GM15510 (cell line): ENCODE measurements around the gene BPI.

Experiments
- POLR2A ChIP-seq: IDR thresholded peaks from 3 replicates; pipeline ENCODE4 v1.6.1; 2011; ENCODE audit warnings: borderline replicate concordance; ENCODE audit not compliant: insufficient read length; ENCODE audit errors: extremely low read depth

The BPI gene

DNA sequence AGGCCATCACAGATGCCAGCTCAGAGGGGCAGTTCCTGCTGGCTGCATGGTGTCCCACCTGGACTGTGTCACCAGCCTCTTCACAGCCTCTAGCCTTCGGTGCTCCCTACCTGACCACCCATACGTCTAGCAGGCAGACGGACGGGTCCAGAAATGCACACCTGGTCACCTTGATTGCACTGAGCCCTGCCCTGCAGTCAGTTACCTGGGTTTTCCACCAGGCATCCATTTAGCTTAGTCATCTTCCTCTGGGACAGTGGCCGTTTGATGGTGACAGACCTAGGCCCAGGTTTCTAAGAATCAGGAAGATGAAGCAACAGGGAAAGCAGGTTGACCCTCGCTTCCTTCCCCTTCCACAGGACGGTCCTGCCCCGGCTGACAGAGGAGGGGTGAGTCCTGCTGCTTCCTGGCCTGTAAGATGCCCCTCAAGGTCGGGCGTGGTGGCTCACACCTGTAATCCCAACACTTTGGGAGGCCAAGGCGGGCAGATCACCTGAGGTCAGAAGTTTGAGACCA, 9.8 kb upstream of the BPI start:
- TF ChIP-seq POLR2A, result no peak

DNA sequence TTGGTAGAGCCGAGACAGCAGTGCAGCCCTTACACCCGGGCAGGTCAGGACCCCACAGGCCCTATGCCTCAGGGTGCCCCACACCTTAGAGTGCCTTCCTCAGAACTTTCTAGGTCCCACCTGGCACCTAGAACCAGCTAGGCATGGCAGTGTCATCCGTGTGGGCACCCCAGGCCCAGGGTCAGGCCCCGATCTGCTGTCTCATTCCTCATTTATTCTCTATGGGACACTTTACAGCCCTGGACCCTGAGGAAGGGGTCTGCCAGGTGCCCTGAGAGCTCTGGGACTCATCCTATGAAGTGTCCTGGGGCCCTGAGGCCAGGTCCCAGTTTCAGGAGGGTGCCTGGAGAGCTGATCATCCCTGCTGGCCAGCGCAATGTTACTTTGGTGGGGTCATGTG, 8.1 kb upstream of the BPI start:
- no peak for TF ChIP-seq POLR2A

DNA sequence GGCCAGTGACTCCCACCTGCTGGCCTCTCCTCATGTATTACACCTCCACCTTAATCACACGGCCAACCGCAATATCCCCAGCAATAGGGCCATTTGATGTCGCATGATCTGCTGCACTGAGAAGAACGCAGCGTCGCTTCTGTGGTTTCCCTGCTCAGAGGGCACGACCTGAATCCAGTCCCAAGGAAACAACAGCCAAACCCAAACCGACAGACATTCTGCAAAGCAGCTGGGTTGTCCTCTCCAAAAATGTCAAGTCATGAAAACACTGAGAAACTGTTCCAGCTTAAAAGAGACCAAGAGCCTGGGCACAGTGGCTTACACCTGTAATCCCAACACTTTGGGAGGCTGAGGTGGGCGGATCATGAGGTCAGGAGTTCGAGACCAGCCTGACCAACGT, 7.5 kb upstream of the BPI start:
- TF ChIP-seq POLR2A, result no peak

DNA sequence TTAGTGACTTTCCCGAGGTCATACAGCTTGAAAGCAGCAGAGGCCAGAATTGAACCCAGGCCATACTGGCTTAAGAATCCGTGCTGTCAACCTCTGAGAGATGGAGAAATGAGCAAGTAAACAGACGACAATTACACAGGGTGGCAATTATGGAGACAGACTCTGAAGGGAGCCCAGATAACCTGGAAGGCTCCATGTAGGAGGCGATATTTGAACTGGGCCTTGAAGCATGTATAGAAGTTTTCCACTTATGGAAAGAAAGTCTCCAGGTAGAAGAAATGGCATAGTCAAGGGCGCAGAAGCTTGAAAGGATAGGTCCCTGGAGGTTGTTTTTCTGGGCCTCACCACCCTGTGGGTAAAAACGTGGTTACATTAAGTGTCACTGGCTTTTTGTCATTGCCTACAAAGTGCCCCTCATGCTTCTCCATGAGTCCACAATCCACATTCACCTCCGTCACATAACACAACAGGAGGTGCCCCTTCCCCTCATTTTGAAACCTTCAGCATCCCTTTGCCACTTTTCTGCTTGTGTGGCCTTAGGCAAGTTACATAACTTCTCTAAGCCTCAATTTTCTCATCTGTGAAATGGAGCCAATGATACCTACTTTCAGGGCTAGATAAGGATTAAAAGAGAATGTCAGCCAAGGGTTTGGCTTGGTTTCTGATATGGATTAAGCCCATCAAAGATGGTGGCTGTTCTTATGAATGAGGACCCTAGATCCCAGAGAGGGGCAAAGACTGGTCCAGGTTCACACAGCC, 5.9 kb upstream of the BPI start:
- TF ChIP-seq POLR2A, result no peak

DNA sequence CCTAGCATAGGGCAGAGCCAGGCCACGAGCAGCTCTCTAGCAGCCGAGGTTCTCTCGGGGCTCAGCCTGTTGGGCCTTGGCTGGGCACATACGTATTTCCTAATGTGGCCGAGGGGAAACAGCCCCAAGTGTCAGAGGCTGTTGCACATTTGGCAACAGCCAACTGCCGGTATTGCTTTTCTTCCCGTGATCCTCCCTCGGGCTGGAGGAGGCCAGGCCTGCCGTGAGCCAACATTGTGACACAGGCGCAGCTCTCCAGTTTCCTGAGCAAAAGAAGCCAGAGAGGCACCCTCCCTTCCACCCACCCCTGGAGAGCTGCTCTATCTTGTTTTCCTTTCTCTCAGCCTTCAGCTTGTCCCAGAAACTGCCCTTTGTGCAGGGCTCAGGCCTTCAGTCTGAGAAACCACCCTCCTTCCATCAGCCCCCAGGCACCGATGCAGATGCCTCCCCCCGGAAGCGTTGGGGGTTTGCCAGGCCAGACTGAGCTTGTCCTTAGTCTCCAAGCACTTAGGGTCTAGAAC, 5.1 kb upstream of the BPI start:
- no peak for TF ChIP-seq POLR2A

DNA sequence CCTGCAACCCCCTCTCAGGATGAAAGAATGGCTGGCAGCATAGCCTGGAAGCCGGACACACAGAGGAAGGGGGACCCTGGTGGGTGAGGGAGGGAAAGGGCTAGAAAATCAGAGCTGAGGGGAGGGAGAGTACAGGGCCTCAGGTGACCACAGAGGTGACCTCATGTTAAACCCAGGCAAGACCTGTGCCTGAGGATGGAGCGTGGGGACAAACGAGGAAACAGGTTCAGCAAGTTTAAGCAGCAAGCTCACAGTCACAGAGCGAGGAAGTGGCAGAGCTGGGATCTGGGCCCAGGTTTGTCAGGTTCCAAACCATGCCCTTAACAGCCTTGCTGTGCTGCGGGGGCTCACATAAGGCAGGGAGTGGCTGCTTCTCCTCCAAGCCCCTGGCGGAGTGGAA, 4.0 kb upstream of the BPI start:
- TF ChIP-seq POLR2A, result no peak

DNA sequence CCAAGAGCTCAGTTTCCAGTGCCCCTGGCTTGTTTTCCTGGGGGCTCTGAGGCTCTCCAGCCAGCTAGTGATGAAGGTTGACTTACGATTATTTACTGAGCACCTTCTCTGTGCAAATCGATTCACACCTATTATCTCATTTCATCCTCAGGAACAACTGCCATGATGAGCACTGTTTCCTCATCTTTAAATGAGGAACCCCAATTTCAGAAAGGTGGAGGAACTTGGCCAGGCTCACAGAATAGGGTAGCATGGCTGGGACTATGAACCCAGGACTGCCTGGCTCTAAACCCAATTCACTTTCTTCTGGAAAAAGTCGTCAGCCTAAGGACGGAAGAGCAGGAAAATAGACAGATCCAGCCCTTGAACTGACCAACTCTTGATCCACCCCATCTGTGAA, 3.5 kb upstream of the BPI start:
- no peak for TF ChIP-seq POLR2A

DNA sequence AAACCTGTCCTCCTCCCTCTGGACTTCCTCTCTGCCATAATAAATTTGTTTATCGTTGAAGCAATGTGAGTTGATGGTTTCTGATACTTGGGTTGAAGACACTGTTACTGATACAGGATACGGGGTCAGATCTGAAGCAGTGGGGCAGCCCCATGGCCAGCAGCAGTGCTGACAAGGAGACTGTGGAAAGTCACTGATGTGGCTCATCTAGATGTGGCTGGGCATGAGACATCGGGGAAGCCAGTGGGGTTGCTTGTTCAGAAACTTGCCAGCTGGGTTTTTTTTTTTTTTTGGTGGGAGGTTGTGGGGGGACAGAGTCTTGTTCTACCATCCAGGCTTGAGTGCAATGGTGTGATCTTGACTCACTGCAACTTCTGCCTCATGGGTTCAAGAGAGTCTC, 2.6 kb upstream of the BPI start:
- TF ChIP-seq POLR2A, result no peak

DNA sequence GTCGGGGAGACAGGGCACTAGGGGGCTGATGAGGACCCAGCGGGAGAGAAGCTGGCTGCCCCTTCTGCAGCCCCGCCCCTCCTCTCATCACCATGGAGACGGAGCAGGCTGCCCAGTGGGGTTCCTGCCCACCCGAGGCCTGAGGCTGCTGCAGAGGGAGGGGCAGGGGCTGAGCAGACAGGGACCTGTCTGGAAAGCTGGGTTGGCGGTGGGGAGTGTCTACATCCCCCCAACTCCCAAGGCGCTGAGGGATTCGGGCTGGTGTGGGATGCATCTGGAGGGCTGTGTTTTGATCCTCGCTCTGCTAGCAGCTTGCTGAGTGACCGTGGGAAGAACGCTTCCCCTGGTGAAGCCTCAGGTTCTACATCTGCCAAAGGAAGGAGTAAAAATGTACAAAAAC, 1.2 kb upstream of the BPI start:
- TF ChIP-seq POLR2A, result no peak

DNA sequence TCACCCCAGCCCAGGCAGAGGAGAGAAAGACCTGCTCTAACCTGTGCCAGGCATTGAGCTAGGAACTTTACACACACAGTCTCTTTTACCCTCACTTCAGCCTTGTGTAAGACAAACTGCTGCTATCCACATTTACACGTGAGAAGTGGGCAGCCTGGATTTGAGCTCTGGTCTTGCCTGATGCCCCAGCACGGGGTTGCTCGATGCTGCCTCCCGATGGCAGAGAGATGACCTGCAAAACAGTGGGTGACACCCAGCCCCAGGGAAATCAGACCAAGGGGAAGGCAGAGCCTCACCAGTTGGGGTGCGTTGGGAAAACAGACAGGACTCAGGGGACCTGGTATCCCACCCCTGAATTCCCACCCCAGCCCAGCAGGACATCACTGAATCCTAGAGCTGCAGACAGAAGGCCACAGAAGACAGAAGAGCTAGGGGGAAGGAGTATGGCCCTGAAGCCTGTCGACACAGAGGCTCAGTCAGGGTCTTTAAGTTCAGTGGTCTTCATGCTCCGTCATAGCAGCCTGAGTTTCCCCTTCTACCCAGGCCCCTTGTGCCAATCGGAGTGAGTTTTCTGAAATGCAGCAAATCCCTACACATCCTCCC, 990 bp downstream of the BPI start:
- no peak for TF ChIP-seq POLR2A

DNA sequence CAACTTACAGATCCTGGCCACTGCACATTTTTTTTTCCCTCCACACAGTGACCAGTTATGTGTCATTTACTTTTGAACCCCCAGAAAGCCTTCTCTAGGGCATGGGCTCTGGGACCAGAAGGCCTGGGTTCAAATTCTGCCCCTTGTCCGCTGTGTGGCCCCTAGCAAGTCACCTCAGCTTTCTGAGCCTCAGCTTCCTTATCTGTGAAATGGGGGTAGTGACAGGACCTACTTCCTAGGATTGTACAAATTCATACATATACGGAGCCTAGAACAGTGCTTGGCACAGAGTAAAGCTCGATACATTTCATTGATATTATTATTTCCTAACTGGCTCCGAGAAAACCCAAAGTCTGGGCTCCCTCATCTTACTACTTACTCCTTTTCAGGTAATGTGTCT, 1.6 kb downstream of the BPI start:
- no peak for TF ChIP-seq POLR2A

DNA sequence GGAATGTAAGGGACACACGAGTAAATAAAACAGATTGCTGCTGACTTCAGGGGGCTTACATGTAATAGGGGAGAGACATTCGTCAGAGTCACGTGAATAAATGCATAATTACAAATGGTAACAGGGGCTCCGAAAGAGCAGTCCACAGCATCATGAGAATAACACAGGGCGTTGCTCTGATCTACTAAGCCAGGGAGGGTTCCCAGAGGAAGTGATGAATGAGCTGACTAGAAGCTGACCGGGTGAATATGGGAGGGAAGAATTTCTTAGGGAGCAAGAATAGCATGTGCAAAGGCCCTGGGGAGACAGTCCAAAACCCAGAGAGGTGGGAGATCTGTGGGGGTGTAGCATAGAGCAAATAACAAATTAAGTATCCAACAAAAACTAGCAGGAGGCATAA, 2.4 kb downstream of the BPI start:
- TF ChIP-seq POLR2A, result no peak

DNA sequence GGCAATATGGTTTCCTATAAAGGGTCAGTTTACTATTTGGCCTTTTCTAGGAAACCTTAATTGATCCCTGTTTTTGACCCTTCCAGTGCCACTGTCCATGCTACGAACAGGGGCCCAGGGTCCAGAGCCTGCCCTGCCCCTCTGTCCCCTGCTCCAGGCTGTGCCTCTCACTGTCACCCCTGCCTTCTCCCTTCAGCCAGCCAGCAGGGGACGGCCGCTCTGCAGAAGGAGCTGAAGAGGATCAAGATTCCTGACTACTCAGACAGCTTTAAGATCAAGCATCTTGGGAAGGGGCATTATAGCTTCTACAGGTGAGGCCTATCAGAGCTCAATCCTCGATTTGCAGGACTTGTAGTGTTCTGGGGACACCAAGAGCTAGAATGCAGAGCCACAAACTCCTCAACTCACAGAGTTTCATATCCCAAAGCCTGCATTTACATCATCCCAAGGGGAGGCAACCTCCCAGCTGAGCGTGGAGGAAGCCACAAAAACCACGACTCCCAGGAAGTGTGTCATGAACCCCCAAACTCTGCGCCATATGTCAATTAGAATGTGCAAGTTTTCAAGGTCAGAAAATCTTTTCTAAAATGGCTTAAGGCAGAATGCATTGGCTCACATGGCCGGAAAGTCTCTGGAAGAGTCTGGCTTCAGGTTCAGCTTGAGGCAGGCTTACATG, 3.6 kb downstream of the BPI start:
- TF ChIP-seq POLR2A, result no peak

DNA sequence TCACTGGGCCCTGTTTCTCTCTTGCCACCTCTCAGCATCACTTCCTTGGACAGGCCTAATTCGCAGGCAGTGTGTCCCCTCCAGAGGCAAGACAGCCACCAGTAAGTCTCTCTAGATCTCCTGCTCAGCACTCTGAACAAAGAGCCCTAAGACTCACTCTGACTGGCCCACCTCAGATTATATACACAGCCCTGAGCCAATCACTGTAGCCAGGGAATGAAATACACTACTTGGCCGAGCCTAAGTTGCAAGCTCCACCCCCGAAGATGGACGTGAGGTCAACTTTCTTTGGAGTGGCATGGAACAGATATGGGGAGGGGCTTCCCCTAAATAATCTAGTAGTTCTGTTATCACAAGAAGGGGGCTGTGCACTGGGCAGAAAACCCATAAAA, 4.1 kb downstream of the BPI start:
- TF ChIP-seq POLR2A, result no peak

DNA sequence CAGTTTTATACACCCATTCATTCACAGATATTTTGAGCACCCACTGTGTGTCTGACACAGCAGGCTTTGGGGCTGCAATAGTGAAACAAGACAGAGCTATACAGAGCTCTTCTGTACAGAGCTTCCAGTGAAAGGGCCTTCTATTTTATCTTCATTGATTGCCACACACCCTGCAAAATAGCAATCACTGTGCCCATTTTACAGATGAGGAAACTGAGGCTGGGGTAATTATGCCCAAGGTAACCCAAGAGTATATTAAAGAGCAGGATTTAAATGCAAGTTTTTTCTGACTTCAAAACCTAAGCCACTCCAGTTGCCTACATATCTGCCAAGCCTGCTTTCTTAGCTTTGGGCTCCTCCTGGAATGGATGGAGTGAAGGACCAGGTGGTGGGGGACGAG, 4.5 kb downstream of the BPI start:
- no peak for TF ChIP-seq POLR2A
